ENCODE measurements around the gene C11orf54.

C11orf54 gene

DNA sequence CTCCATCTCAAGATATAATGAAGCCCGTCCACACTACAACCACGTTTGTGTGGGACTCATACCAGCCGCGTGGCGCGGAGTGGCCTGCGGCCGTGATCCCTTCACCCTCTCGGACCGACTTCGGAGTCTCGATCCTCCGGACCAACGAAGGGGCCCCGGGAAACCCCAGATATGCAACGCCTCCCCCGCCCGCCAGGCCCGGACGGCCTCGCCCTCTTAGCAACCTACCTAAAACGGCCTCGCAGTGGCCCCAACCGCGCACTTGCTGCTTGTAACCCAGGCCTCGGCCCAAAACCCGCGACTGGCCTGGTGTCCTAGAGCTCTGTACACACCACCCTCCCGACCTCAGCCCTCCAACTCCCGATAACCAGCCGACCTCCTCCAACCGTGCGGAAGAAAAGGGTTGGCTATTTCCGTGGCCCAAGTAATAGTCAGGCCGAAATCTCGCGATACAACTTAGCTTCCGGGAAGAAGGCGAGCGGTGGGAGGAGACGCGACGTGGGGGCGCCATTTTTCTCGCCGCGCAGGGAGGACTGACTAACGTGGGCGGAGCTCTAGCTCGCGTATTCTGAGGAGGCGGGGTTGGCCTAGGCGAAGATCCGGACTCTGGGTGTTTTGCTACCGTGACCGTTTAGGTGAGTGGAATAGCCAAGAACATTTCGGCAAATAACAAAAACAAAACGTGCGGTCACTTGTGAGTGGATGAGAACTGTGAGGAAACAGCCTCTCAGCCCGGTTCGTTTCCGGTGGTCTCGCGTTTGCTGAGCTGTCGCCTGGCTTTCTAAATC is at the start of gene C11orf54, which contains the start of gene TAF1D:
Gene C11orf54 (plus strand): TSS at position 579 of the 788 bp plus-strand sequence. CDS start 5,722 bp downstream, outside the sequence.
Gene TAF1D (minus strand): TSS at position 402 of the 788 bp plus-strand sequence. CDS start 2,191 bp downstream, outside the sequence.
- peak; percentile 85 to 93 (median 85) for DNase-seq (ENCODE audit: low read depth in 3 of 3)

DNA sequence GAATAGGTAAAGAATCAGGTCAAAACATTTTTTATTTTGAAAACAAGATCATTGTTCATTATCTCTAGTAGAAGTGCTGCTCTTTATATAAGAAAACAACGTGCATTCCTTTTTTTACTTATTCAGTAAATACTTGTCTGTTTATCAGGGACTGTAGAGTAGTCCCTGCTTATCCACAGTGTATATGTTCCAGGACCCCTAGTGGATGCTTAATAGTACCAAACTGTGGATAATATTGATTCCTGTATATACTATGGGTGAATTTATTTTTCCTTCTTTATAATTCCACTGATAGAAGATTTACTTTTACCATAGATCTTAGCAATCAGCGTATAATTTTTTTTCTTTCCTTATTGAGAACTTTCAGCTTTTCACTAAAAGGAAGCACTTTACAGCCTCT is 47.4 kb upstream of the C11orf54 start:
- DNase-seq (ENCODE audit: low read depth in 3 of 3): no peak

DNA sequence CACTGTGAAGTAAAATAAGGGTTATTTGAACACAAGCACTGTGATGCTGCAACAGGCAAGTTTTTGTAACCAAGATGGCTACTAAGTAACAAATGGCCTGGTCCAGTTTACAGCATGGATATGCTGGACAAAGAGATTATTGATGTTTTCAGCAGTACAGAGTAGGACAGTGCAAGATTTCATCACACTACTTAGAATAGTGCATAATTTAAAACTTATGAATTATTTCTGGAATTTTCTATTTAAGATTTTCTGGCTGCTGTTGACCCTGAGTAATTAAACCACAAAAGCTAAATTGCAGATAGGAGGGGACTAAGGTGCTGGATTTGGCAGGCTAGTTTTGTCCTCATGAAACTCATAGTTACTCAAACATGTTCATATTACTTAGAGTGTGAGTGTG is 46.9 kb upstream of the C11orf54 start:
- DNase-seq (ENCODE audit: low read depth in 3 of 3): no peak

DNA sequence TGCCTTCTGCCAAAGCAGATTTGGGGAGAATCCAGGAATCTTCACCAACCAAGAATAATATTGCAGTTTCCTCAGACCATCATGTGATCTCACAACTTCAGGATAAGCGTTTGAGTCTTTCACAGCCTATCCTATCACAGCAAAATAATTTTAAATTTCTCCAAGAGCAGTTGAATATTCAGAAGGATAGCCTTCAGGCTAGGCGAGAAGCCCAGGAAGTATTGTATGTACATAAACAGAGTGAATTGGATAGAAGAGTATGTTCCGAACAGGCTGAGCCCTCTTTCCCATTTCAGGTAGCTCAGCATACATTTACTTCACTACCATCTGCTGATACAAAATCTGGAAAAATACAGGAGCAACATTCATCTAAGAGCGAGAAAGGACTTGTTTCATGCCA is 43.9 kb upstream of the C11orf54 start:
- DNase-seq (ENCODE audit: low read depth in 3 of 3): no peak

DNA sequence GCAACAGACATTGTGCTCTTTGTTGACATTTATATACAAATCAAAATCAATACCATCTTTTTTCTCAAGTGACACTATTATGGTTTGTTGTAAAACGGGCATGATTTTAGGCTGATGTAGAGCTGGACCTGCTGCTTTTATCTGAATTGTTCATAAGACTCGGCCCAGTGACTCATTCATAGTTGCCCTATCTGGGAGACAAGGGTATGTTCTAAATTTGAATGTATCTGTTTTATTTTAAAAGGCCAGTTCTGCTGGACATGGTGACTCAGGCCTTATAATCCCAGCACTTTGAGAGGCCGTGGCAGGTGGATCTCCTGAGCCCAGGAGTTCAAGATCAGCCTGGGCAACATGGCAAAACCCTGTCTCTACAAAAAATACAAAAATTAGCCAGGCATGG is 40.6 kb upstream of the C11orf54 start:
- no peak for DNase-seq (ENCODE audit: low read depth in 3 of 3)

DNA sequence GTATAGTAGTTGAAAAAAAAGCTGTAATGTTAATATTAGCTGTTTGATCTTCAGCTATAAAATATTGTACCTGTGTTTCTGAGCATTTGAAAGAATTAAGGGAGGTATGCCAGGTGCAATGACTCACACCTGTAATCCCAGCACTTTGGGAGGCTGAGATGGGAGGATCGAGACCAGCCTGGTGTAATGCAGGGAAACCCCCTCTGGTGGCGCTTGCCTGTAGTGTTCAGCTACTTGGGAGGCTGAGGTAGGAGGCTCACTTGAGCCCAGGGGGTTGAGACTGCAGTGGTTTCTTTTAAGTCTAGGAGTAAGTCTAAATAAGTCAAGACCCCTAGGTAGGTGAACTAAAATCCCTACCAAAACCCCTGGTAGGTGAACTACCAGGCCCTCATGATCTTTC is 37.2 kb upstream of the C11orf54 start:
- DNase-seq (ENCODE audit: low read depth in 3 of 3): no peak

DNA sequence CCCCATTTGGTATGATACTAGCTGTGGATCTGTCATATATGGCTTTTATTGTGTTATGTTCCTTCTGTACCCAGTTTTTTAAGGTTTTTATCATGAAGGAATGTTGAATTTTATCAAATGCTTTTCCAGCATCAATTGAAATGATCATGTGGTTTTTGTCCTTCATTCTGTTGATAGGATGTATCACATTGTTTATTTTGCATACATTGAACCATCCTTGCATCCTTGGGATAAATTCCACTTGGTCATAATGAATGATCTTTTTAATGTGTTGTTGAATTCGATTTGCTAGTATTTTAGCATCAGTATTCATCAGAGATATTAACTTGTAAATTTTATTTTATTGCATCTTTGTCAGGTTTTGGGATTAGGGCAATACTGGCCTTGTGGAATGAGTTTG is 31.2 kb upstream of the C11orf54 start:
- DNase-seq (ENCODE audit: low read depth in 3 of 3): no peak

DNA sequence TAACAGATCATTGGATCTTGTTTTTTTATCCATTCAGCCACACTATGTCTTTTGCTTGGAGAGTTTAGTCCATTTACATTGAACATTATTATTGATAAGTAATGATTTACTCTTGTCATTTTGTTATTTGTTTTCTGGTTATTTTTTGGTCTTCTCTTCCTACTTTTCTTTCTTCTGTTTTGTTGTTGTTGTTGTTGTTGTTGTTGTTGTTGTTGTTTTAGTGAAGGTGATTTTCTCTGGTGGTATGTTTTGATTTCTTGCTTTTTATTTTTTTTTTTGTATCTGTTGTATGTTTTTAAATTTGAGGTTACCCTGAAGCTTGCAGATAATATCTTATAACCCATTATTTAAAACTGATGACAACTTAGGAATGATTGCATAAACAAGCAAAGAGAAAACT is 28.8 kb upstream of the C11orf54 start:
- no peak for DNase-seq (ENCODE audit: low read depth in 3 of 3)

DNA sequence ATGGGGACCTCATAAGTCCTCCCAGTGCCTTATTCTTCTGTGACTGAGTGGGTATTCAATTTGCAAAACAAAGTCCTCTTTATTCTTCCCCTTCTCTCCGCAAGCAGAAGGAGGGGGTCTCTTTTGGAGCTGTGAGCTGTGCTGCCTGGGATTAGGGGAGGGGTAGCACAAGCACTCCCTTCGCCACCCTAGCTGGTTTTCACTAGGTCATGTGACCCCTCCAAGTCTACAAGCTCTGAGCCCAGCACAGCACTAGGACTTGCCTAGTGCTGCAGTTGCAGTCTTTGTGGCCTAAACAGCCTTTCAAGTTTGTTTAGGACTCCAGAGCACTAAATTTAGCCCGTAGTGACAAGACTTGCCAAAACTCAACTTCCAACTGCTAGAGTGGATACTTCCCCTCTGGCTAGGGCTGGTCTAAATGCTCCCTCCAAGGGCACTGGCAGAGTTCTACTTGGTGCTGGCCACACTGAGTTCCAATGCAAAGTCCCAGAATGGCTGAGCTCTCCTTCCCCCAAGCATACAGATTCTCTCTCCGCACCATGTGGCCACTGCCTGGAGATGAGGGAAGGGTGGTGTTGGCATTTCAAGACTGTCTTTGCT is 25.6 kb upstream of the C11orf54 start:
- DNase-seq (ENCODE audit: low read depth in 3 of 3): no peak

DNA sequence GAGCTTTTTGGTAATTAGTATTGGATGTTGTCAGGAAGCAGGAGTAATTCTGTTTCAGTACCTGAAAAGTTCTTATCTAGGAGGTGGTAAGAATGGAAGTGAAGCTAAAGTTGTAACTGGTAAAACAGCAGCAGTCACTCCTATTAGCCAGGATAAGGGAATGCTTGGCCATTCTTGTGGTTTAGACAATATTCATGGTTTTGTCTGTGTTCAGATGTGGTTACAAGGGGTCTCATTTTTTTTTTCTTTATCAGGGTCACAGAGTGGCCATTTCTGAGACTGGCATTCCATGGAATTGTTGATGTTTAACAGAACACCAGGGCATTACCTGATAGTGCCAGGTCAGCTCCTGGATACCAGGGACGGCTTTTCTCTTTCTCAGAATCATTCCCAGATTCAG is 24.0 kb upstream of the C11orf54 start:
- no peak for DNase-seq (ENCODE audit: low read depth in 3 of 3)

DNA sequence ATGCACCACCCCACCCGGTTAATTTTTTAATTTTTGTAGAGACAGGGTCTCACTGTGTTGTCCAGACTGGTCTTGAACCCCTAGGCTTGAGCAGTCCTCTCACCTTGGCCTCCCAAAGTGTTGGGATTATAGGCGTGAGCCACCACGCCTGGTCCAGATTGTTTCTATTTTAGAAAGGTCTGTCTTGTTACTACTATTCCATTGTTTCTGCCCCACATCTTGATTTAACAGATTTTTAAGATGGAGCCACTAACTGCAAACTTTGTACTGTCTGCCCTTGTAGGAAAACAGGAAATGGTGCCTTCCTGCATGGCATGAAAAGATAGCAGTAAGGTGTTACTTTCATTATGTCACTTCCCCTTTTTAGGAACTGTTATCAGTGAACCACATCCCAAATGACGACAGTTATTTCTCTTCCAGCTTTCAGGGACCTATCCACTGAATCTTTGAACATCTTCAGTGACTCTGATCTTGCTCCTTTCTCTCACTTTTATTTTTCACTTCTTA is 23.4 kb upstream of the C11orf54 start:
- DNase-seq (ENCODE audit: low read depth in 3 of 3): no peak

DNA sequence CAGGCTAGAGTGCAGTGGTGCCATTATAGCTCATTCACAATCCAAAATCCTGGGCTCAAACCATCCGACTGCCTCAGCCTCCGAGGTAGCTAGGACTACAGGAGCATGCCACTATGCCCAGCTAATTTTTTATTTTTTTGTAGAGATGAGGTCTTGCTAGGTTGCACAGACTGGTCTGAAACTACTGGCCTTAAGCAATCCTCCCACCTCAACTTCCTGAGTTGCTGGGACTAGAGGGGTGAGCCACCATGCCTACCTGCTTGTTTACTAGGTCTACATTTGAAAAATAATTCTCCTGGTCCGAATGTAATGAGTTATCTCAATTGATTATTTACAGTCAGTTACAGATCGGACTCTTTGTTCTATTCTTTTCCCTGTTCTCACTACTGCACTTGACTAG is 22.2 kb upstream of the C11orf54 start:
- no peak for DNase-seq (ENCODE audit: low read depth in 3 of 3)

DNA sequence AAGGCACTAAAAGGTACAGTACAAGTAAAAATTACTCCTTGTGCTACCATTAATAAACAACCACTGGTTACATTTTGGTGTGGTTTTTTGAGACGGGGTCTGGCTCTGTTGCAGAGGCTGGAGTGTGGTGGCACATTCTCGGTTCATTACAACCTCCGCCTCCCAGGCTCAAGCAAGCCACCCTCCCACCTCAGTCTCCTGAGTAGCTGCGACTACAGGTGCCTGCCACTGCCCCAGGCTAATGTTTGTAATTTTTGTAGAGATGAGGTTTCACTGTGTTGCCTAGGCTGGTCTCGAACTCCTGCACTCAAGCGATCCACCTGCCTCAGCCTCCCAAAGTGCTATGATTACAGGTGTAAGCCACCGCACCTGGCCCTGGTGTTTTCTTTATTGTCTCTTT is 20.9 kb upstream of the C11orf54 start:
- DNase-seq (ENCODE audit: low read depth in 3 of 3): no peak

DNA sequence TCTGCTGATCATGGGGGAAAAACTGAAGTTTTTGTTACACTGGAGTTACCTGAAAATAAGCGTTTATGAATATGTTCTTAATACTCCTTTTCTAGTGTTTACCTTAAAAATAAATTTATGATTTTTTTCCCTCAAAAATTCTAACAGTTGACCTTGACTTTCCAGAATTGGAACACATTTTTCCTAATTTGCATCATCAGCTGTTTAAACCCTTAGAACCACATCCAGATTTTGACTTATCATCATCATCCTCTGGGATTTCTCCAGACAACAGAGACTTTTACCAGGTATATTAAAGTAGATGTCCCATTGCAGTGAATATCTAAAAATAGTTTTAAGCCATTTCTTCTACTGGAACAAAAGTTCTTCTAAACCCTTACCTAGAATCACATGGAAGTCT is 17.4 kb upstream of the C11orf54 start:
- DNase-seq (ENCODE audit: low read depth in 3 of 3): no peak

DNA sequence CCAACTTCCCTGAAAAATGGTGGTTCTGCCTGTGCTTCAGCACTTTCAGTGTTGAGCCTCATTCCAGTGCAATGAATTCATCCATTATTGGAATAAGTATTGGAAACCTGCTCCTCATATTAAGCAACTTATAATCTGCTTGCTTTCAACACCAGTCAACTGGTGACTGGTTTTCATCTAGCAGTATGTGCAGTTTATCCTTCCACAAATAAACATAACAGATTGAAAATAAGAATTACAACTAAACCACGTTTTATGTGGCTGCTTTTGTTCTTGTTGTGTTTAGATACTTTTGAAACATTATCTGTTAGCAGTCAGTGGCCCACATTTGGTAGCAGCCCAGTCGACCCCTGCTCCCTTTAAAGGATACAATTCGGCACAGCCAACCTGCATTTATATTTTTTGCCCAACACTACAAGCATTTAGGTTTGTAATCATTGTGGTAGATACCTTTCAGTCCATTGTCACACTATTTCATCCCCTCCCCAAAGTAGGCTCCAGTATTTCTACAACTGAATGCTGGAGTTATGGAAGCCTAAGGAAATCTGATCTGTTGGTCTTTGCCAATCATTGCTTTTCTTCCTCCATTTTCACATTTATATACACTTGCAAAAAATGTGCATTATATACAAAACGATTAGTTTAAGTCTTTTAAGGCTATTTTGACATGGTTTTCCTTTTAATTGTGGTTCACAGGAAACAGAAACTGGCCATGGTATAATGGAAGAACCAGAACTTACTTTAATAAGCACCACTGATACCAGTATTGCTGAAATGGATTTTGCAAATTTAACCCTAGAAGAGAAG is 13.3 kb upstream of the C11orf54 start:
- no peak for DNase-seq (ENCODE audit: low read depth in 3 of 3)

DNA sequence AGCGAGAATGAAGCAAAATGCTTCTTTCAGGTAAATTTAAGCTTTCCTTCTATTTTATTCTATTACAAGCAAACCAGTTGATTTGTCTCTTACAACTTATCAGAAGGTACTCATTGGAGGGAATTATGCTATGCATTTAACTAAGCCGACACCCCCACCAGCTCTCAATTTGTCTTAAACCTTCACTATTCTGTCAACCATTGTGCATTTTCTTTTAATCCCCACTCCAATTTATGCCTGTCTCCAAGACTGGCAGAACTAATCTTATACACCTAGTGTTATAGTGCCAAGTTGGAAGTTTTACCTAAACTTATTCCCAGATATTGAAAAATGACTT is 12.7 kb upstream of the C11orf54 start:
- DNase-seq (ENCODE audit: low read depth in 3 of 3): no peak

DNA sequence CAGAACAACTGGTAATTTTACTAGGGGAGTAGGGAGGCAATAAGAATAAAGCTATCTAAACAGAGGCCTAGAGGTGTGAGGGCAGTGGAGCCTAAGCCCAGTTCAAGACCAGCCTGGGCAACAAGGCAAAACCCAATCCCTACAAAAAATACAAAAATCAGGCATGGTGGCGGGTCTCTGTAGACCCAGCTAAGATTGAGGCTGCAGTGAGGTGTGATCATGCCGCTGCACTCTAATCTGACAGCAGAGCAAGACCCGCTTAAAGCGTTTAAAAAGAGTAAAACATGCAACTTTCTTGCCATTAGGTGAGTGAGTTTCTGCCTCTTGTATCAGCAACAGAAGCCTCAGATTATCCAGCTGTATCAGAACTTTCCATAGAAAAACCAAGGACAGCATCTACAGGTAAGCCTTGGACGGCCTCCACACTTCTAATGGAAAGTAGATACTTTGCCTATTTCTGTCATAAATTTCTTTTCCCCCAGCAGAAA is 12.3 kb upstream of the C11orf54 start:
- no peak for DNase-seq (ENCODE audit: low read depth in 3 of 3)

DNA sequence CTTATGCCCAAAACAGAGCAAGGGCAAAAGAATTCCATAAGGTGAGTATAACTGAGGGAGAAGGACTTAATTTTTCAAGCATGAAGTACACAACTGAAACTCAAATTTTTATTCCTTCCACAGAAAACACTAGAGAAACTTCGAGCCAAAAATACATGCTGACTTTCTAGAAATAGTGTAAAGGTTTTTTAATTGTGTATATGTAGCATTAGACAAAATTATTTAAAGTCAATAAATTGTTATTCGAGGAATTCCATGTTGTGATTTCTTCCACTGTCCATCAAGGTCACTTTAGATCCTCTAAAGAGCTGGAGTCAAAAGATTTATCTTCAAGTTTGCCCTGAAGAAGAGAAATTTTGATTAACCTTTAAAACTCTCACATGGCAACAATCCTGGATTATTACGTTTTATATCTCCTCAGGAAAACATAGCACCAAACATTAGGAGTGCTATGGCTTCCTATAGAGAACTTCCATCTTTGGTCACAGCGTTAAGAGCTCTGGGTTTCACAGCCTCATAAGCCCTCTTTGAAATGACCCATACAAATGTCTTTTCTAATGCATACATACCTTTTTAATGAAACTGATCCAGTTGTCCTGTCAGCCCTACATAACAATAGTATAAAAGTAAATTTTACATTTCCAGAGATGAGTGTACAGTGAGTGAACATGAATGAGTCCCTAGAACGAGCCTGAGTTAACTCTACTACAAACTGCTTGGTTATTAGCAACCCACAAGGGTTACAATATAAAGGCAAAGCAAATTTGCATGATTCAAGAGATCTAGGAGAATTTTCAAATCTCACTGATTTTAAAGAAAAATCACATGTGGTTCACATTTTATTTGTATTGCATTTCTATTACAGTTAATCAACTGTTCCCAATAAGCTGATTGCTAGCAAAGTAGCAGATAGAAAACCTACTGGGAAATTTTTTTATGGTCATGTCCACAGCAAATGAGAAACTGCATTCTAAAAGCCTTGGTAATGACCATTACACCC is 11.1 kb upstream of the C11orf54 start:
- DNase-seq (ENCODE audit: low read depth in 3 of 3): no peak

DNA sequence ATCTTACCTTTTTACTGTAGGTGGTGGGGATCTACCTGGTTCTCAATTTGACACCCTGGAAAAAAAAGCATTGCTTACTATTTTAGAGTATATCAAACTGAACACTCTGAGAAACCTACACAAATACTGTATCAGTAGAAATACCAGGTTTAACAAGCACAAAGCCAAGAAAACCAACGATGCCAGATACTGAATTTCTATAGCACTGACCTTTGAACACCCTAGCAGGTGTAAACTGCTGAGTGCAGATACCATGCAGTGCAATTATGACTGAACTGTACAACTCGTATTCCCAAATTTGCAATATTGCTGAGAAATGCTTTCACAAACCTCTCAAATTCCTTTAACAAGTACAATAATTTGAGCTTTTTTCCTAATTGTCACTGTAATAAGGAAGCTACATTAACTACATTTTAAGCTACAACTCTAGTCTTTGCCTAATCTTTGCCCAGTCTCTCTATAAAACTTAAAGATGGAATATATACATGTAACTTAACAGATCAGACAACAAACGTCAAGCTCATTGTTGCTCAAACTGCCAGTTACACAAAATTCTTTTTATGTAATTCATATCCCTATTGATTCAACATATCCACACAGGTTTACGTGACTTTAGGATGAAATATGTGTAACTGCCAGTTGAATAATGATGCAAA is 9.1 kb upstream of the C11orf54 start:
- DNase-seq (ENCODE audit: low read depth in 3 of 3): no peak

DNA sequence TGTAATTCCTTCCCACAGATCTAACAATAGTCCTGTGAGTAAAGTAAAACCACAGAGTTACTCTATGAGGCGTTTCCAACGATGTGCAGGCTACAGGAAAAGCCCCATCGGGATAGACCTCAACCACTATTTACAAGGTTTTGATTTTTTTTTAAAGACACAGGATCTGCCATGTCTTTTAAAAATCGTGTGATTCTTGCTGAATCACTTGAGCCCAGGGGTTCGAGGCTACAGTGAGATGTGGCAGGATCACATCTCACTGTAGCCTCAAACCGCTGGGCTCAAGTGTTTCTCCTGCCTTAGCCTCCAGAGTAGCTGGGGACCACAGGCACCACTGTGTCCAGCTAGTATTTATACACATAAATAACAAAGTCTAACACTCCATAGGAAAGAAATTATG is 8.0 kb upstream of the C11orf54 start:
- DNase-seq (ENCODE audit: low read depth in 3 of 3): no peak

All from stimulated activated CD4-positive, alpha-beta T cell treated with anti-CD3 and anti-CD28 coated beads, TNF-alpha, amount 100 ng/mL, for 48 hours (primary cell).